Transverse colon (tissue), 3 donors: Measurements from ENCODE around the gene GPR15.

ENCODE experiments used
- POLR2A ChIP-seq: fragments of 450-650 bp; IDR thresholded peaks from one replicate; pipeline ENCODE4 v1.6.1; 2016; ENCODE audit warnings: antibody characterized with exemption, mild to moderate bottlenecking, moderate library complexity
- TF ChIP-seq, protein P1 (sequence below), 5 experiments: fragments of 200-600 bp in 3 of 5; fragments of 450-650 bp in 2 of 5; sonication (generic) in 3 of 5; IDR thresholded peaks; 1 replicate in 2 of 5; 2 replicates in 3 of 5; pipeline ENCODE4 v1.5.1; 2016 to 2017; ENCODE audit warnings: antibody characterized with exemption in 5 of 5, inconsistent platforms in 3 of 5, mild to moderate bottlenecking in 2 of 5, moderate library complexity in 1 of 5

DNA sequence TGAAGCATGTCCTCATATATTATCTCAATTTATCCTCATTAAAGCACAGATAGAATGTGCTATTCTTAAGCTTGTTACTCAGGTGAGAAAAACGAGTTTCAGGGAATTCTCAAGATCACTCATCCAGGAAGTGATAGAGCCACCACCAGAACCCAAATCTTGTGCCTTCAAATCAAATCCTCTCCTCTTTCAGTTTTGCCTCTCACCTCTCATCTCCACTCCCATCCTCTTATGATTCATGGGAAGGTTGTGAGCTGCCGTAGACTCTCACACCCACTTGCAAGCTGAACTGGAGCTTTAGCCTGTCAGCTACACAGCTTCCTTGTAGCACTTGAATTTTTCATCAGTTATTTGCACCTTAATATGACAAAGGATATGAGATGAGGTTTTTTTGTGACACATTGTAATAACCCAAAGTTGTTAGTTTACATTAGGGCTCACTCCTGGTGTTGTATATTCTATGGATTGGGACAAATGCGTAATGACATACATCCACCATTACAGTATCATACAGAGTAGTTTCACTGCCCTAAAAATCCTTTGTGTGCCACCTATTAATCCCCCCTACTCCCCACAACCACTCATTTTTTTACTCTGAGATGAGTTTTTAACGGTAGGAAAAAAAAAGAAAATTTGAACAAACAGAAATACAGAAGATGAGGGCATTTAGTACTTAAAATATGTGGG lies 25.7 kb downstream of the GPR15 start:
- TF ChIP-seq POLR2A: no peak
- TF ChIP-seq, protein P1, sequence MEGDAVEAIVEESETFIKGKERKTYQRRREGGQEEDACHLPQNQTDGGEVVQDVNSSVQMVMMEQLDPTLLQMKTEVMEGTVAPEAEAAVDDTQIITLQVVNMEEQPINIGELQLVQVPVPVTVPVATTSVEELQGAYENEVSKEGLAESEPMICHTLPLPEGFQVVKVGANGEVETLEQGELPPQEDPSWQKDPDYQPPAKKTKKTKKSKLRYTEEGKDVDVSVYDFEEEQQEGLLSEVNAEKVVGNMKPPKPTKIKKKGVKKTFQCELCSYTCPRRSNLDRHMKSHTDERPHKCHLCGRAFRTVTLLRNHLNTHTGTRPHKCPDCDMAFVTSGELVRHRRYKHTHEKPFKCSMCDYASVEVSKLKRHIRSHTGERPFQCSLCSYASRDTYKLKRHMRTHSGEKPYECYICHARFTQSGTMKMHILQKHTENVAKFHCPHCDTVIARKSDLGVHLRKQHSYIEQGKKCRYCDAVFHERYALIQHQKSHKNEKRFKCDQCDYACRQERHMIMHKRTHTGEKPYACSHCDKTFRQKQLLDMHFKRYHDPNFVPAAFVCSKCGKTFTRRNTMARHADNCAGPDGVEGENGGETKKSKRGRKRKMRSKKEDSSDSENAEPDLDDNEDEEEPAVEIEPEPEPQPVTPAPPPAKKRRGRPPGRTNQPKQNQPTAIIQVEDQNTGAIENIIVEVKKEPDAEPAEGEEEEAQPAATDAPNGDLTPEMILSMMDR (IDR thresholded peaks at IDR 0.05): no peak
